Activated effector memory CD4-positive, alpha-beta T cell treated with anti-CD3 and anti-CD28 coated beads, Interleukin-2, amount 50 U/mL, for 16 hours (primary cell): ENCODE results near the gene SLX4IP.

Experiments
- DNase-seq: peaks from one replicate; pipeline ENCODE4 v3.0.0-alpha.2; 2020

Gene SLX4IP

GRCh38 chr20:10498200-10498599 lies 63.1 kb downstream of the SLX4IP start:
- DNase-seq: no peak

GRCh38 chr20:10501402-10501801 lies 66.3 kb downstream of the SLX4IP start:
- DNase-seq: no peak

DNA sequence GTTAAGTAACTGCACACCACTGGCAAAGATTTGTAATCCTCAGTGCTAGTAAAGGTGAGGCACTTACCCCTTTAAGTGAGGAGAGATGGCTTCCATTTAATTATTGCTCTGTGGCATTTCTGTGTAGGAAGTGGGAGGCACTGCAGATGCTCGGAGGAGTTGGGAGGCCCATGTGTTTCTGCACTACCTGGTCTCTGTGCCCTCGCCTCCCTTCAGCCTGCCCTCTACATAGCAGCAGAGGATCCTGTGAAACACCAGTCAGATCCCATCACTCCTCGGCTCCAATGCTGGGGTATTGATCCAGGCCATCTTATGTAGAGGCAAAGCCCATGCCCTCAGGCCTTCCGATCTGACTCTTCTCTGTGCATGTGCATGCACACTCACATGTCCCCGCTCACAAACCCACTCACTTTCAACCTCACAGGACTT lies 67.0 kb downstream of the SLX4IP start:
- no peak for DNase-seq

- no peak for DNase-seq
Observed at GRCh38 chr20:10504608-10504993, 69.5 kb downstream of the SLX4IP start.

DNA sequence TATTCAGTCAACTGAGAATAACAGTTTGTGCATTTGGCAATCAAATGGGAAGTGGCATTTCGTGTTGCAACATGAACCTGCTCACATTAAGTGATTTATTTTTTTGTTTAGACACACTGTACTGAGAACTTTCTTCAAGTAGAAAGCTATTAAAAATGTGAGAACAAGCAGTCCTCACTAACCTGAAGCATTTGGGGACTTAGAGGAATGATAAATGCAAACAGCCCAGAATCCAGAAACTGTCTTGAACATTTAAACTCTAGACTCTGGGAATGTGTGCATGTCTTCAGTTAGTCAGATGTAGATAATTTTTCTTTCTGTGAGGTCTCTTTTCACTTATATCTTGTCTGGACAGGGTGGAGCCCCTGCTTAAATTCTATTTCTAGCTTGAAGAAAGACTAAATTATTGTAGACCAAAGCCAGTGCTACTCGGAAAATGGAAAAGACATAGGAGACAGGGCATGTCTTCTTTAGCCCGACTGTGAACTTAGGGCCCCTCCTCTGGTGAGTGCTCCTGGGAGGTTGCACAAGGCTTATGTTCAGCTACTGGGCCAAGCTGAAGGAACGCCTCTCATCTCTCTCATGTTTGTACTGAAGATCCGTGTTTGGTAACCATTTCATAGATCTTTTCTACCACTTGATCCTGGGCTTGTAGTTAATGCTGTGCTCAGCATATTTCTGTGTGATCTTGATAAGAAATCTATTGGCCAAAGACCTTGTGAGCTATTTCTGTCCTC lies 70.1 kb downstream of the SLX4IP start:
- DNase-seq: no peak

- DNase-seq: no peak
Observed at GRCh38 chr20:10505827-10506226, 70.7 kb downstream of the SLX4IP start.

DNA sequence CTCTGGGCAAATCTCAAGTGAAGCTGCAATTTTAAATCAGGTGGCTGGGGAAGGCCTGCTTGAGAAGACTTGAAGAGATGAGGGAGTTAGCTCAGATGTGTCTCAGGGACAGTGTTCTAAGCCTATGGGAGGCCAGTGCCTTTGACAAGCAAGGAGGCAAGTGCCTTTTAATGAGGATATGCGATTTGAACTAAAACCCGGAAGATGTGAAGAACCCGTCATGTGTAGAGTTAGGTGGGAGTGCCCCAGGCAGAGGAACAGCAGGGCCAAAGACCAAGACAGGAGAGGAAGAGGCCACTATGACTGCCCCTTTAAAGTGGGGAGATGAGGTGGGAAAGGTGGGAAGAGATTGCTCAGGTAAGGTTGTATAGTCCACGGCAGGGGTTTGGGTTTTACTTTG lies 71.9 kb downstream of the SLX4IP start:
- DNase-seq: no peak

DNA sequence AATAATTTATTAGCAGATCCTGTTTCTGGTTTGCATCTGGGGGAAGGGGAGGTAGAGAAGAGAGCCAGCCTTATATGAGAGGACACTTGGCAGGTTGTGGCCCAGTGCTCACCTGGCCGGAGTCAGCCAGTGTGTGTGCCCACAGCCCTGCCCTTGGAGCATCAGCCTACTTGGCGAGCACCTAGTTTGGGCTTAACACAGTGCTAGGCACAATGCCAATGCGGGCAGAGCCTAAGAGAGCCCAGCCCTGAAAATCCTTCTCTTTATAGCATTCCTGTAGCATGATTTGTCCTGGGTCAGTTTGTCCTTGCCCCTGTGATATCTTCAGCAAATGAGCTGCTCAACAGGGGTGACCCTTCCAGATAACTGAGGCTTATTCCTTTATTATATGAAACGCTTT lies 73.0 kb downstream of the SLX4IP start:
- no peak for DNase-seq

GRCh38 chr20:10508468-10509251 lies 73.6 kb downstream of the SLX4IP start:
- DNase-seq: no peak

DNA sequence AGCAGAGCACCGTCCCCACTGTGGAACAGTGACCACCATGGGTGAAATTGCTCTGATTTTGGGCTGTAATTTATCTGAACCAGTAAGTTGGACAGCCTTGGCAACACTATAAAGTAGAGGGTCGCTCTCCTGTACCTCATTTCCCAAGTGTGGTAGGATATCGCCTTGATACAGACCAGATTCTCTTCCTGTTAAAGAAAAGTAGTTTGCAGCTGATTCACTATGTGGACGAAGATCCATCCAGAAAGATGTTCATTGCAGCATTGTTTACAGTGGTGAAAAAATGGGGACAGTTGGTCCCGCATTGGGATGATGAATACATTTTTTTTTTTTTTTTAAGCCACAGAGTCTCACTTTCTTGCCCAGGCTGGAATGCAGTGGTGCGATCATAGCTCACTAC lies 74.3 kb downstream of the SLX4IP start:
- DNase-seq: no peak

DNA sequence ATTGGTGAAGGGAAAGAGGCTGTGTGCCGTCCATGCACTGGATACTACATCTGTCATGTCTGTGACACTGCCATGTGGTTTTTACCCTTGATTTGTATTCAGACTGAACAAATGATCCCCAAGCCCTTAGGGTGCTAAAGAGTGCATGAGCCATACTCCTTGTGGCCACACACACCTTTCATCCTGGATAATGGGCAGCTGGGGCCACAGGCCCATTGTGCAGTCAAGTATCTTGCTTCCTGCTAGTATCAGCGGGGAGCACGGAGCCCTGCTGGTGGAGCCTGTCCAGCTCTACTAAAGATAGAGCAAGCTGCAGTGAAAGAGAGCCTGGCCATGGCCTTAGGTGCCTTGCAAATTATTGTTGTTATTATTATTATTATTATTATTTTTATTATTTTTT lies 75.1 kb downstream of the SLX4IP start:
- DNase-seq: no peak

GRCh38 chr20:10511170-10511508 lies 76.0 kb downstream of the SLX4IP start:
- no peak for DNase-seq

GRCh38 chr20:10511509-10512251 lies 76.6 kb downstream of the SLX4IP start:
- DNase-seq: peak; percentile 90

GRCh38 chr20:10513061-10513460 lies 78.0 kb downstream of the SLX4IP start:
- DNase-seq: no peak

GRCh38 chr20:10513931-10514575 lies 78.9 kb downstream of the SLX4IP start:
- DNase-seq: no peak

- DNase-seq: no peak
Observed at GRCh38 chr20:10516529-10516928, 81.4 kb downstream of the SLX4IP start.

- DNase-seq: no peak
Observed at GRCh38 chr20:10519361-10520046, 84.4 kb downstream of the SLX4IP start.

DNA sequence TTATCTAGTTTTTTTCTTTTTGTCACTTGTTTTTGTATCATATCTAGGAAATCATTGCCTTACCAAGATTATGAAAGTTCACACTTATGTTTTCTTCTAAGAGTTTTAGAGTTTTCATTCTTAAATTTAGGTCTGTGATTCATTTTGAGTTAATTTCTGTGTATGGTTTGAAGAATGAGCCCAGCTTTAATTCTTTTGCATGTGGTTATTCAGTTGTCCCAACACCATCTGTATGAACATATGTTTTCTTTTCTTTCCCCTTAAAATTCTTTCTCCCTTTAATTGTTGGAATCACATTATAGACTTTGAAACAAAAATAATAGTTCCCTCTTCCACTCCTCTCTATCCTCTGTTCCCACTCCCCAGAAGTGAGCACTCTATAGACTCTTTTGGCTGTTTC lies 85.4 kb downstream of the SLX4IP start:
- no peak for DNase-seq

DNA sequence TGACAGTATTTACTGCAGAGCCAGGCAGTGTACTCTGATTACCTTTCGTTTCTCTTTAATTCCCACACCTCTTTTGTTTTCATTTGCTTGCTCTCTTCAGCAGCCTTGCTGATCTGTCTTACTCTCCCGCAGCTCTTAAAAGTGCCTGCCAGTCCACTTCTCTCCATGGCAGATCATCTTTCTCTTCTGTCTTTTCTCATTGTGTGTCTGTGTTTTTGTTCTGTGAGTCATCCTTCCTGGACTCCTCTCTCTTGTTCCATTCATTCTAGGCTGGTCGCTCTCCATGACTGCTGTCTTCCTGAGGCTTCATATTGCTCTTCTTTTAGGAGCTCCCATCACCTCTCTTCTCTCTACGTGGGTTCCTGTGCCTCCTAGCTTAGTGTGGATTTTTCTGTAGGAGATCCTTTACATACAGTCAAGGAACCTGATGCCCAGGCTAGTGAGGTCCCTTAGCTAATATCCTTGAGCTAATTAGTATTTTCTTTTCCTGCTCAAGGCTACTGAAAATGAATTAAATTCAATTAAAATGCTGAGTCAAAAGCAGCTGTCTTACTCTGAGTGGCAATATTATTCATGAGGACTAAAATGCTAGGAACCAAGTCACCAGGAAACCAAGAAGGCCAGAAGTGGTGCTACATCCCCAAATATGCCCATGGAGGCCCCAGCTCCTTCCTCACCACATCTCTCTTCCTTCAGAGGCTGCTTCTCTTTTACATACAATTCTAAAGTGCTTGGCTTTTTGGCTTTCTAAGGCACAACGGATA lies 86.1 kb downstream of the SLX4IP start:
- no peak for DNase-seq

DNA sequence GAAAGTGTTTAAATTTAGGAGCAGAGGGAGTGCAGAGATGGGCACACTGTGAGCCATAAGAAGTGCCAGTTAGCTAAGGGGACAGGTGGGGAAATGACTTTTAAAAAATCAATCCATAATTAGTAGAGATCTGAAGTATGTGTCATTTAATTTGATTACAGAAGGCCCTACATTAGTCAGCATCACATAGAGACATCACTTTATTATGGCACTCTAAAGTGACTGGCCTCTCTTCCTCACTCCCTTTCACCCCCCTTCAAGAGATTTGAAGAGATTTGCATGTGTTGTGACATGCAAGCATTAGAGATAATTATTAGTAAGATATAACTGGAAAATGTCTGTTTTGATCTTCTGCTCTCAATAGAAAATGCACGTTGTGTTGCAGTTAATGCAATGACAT lies 86.7 kb downstream of the SLX4IP start:
- no peak for DNase-seq

GRCh38 chr20:10522328-10522727 lies 87.2 kb downstream of the SLX4IP start:
- no peak for DNase-seq

- DNase-seq: no peak
Observed at GRCh38 chr20:10523443-10523842, 88.3 kb downstream of the SLX4IP start.
